ENCODE measurements around the gene RNF157.

- TF ChIP-seq RAD21 (conservative IDR thresholded peaks at IDR 0.05 in 1 of 2, IDR thresholded peaks at IDR 0.05 in 1 of 2) = no peak
- TF ChIP-seq MAX (IDR thresholded peaks at IDR 0.05) = no peak
- no peak for TF ChIP-seq MAFK (IDR thresholded peaks at IDR 0.05; ENCODE audit: partially characterized antibody)
These were observed 128.3 kb downstream of the RNF157 start for GRCh38 chr17:76111956-76112355.
